SK-N-SH (cell line): Measurements from ENCODE around the gene THBD. TPM values are rescaled to one million over a fixed set of nuclear protein-coding genes. Genes with fewer than 3 reads are reported as not detected.

ENCODE experiments used
- CTCF ChIA-PET: fragments of 300-600, 350-600 bp; formaldehyde crosslinking; extraction: SDS; loops from one replicate; lab custom pipeline; 2021; lab: Yijun Ruan, JAX
- POLR2A ChIA-PET: fragments of 350-600 bp; sonication (Branson Sonifier 250); formaldehyde crosslinking; extraction: SDS; loops from one replicate; lab custom pipeline; 2020; ENCODE audit warnings: antibody characterized with exemption, inconsistent platforms; lab: Yijun Ruan, JAX
- DNase-seq: peaks from one replicate; pipeline ENCODE4 v3.0.0; 2012
- H2AFZ ChIP-seq: fragments of 200-600 bp; sonication (generic); 2 replicates; pipeline ENCODE4 v1.8.1; 2016; ENCODE audit warnings: antibody characterized with exemption, mild to moderate bottlenecking, low read depth
- H3F3A ChIP-seq: fragments of 200-600 bp; sonication (generic); replicated peaks from 2 replicates; pipeline ENCODE3; 2016; ENCODE audit warnings: antibody characterized with exemption, mild to moderate bottlenecking; ENCODE audit not compliant: insufficient read depth
- H3K27ac ChIP-seq, 2 experiments: fragments of 200-500 bp in 1 of 2; fragments of 200-600 bp in 1 of 2; sonication (Bioruptor generic) in 1 of 2; sonication (generic), shearing (Covaris generic) in 1 of 2; 2 replicates each; pipeline versions ENCODE4 v1.5.1 to v1.6.1; 2014 to 2016; ENCODE audit warnings: low read depth in 2 of 2, inconsistent platforms in 1 of 2, low read length in 1 of 2, mild to moderate bottlenecking in 1 of 2, mixed read lengths in 1 of 2
- H3K27me3 ChIP-seq: fragments of 200-600 bp; sonication (generic), shearing (Covaris generic); 2 replicates; pipeline ENCODE4 v1.6.1; 2016; ENCODE audit warnings: mixed run types; ENCODE audit not compliant: insufficient read depth
- H3K36me3 ChIP-seq, 2 experiments: fragments of 200-500 bp in 1 of 2; fragments of 200-600 bp in 1 of 2; sonication (Bioruptor generic) in 1 of 2; sonication (generic) in 1 of 2; replicated peaks in 1 of 2; 2 replicates each; pipeline versions ENCODE3 to v1.5.1; 2014 to 2016; ENCODE audit warnings: low read length in 1 of 2, mild to moderate bottlenecking in 1 of 2; ENCODE audit not compliant: insufficient read depth in 2 of 2, control insufficient read depth in 1 of 2
- H3K4me1 ChIP-seq, 2 experiments: fragments of 200-500 bp in 1 of 2; fragments of 200-600 bp in 1 of 2; sonication (Bioruptor generic) in 1 of 2; sonication (generic), shearing (Covaris generic) in 1 of 2; 2 replicates each; pipeline versions ENCODE4 v1.5.1 to v1.6.1; 2014 to 2016; ENCODE audit warnings: low read depth in 1 of 2, low read length in 1 of 2, mixed run types in 1 of 2; ENCODE audit not compliant: insufficient read depth in 2 of 2, control insufficient read depth in 1 of 2
- H3K4me2 ChIP-seq: fragments of 200-600 bp; sonication (generic), shearing (Covaris generic); 2 replicates; pipeline ENCODE4 v1.6.1; 2017; ENCODE audit warnings: mixed run types
- H3K4me3 ChIP-seq, 2 experiments: fragments of 200-500 bp in 1 of 2; fragments of 200-600 bp in 1 of 2; sonication (Bioruptor generic) in 1 of 2; sonication (generic), shearing (Covaris generic) in 1 of 2; 2 replicates each; pipeline versions ENCODE4 v1.5.1 to v1.8.1; 2014 to 2016; ENCODE audit warnings: low read depth in 2 of 2, inconsistent platforms in 1 of 2, low read length in 1 of 2, mild to moderate bottlenecking in 1 of 2, mixed read lengths in 1 of 2, moderate library complexity in 1 of 2
- H3K79me2 ChIP-seq: fragments of 200-600 bp; sonication (generic); 2 replicates; pipeline ENCODE4 v1.8.1; 2017; ENCODE audit warnings: mild to moderate bottlenecking; ENCODE audit not compliant: insufficient read depth
- H3K9ac ChIP-seq: fragments of 200-600 bp; sonication (generic); 2 replicates; pipeline ENCODE4 v1.6.1; 2017; ENCODE audit warnings: mixed run types
- H3K9me2 ChIP-seq: fragments of 200-600 bp; sonication (generic); 2 replicates; pipeline ENCODE4 v1.6.1; 2017; ENCODE audit warnings: mixed run types
- H3K9me3 ChIP-seq: fragments of 200-600 bp; sonication (generic); 2 replicates; pipeline ENCODE4 v1.6.1; 2017; ENCODE audit warnings: mixed run types, mild to moderate bottlenecking, moderate library complexity
- H4K20me1 ChIP-seq: fragments of 200-600 bp; sonication (generic); 2 replicates; pipeline ENCODE4 v1.6.1; 2017; ENCODE audit warnings: mild to moderate bottlenecking, mixed run types; ENCODE audit not compliant: insufficient read depth
- CHD2 ChIP-seq: fragments of 150-350 bp; IDR thresholded peaks from 2 replicates; pipeline ENCODE4 v1.6.1; 2018; ENCODE audit warnings: low read length; ENCODE audit not compliant: partially characterized antibody
- ELF1 ChIP-seq: IDR thresholded peaks from 2 replicates; pipeline ENCODE4 v1.4.0; 2012
- FOSL2 ChIP-seq: IDR thresholded peaks from 2 replicates; pipeline ENCODE4 v1.4.0; 2012; ENCODE audit warnings: low read depth, mild to moderate bottlenecking, moderate library complexity, borderline replicate concordance
- FOXJ3 ChIP-seq: sonication (generic); formaldehyde crosslinking; IDR thresholded peaks from 2 replicates; pipeline ENCODE4 v1.5.1; 2020; ENCODE audit warnings: mild to moderate bottlenecking, missing genetic modification reagents
- FOXM1 ChIP-seq: IDR thresholded peaks from 2 replicates; pipeline ENCODE4 v1.4.0; 2012; ENCODE audit warnings: low read depth, mild to moderate bottlenecking
- GATA2 ChIP-seq: sonication (generic); formaldehyde crosslinking; IDR thresholded peaks from 2 replicates; pipeline ENCODE4 v1.5.0; 2020; ENCODE audit warnings: mild to moderate bottlenecking, missing genetic modification reagents
- MEF2A ChIP-seq: IDR thresholded peaks from 2 replicates; pipeline ENCODE4 v1.4.0; 2012; ENCODE audit warnings: low read depth, borderline replicate concordance
- RCOR1 ChIP-seq: fragments of 150-350 bp; IDR thresholded peaks from 2 replicates; pipeline ENCODE4 v1.6.1; 2017; ENCODE audit warnings: antibody characterized with exemption, low read length
- RFX5 ChIP-seq: IDR thresholded peaks from 2 replicates; pipeline ENCODE4 v1.6.1; 2012; ENCODE audit warnings: mild to moderate bottlenecking, improper control_type of control experiment, low read length
- SIN3A ChIP-seq: IDR thresholded peaks from 2 replicates; pipeline ENCODE4 v1.6.1; 2012; ENCODE audit warnings: low read depth, mild to moderate bottlenecking, low read length, moderate library complexity, borderline replicate concordance
- SMC3 ChIP-seq: IDR thresholded peaks from 2 replicates; pipeline ENCODE4 v1.6.1; 2012; ENCODE audit warnings: low read depth, low read length, improper control_type of control experiment
- TAF1 ChIP-seq: IDR thresholded peaks from 2 replicates; pipeline ENCODE4 v1.6.1; 2012; ENCODE audit warnings: low read depth, mild to moderate bottlenecking, low read length, moderate library complexity, borderline replicate concordance
- USF1 ChIP-seq: IDR thresholded peaks from 2 replicates; pipeline ENCODE4 v1.4.0; 2012; ENCODE audit warnings: low read depth, borderline replicate concordance
- YY1 ChIP-seq: IDR thresholded peaks from 2 replicates; pipeline ENCODE4 v1.4.0; 2012; ENCODE audit warnings: low read depth, mild to moderate bottlenecking
- WGBS: methylation state at CpG from one replicate; pipeline ENCODE4 v1.1.6; 2017; ENCODE audit warnings: low lambda C conversion rate; 5-methylcytosine and 5-hydroxymethylcytosine counted together
- polyA plus RNA-seq, 3 experiments: library from polyadenylated mRNA; depleted of rRNA; stranded (reverse); fragments of >200 nt; gene quantifications; 2 replicates each; pipeline ENCODE4 v1.2.3, GENCODE V29; 2012
- TF ChIP-seq, protein P1 (sequence below): IDR thresholded peaks from 2 replicates; pipeline ENCODE4 v1.6.1; 2012; ENCODE audit warnings: mild to moderate bottlenecking, low read depth, low read length, moderate library complexity
- TF ChIP-seq, protein P2 (sequence below): fragments of 150-350 bp; IDR thresholded peaks from 2 replicates; pipeline ENCODE4 v1.6.1; 2017; ENCODE audit warnings: antibody characterized with exemption, low read length, low read depth, borderline replicate concordance
- TF ChIP-seq, protein P3 (sequence below): IDR thresholded peaks from 2 replicates; pipeline ENCODE4 v1.4.0; 2012; ENCODE audit warnings: low read depth
- TF ChIP-seq, protein P4 (sequence below): IDR thresholded peaks from 2 replicates; pipeline ENCODE4; 2012

Gene THBD
- polyA plus RNA-seq, 1 of the 3 experiments (the other 2 are of a cell fraction), result 0.33 TPM

DNA sequence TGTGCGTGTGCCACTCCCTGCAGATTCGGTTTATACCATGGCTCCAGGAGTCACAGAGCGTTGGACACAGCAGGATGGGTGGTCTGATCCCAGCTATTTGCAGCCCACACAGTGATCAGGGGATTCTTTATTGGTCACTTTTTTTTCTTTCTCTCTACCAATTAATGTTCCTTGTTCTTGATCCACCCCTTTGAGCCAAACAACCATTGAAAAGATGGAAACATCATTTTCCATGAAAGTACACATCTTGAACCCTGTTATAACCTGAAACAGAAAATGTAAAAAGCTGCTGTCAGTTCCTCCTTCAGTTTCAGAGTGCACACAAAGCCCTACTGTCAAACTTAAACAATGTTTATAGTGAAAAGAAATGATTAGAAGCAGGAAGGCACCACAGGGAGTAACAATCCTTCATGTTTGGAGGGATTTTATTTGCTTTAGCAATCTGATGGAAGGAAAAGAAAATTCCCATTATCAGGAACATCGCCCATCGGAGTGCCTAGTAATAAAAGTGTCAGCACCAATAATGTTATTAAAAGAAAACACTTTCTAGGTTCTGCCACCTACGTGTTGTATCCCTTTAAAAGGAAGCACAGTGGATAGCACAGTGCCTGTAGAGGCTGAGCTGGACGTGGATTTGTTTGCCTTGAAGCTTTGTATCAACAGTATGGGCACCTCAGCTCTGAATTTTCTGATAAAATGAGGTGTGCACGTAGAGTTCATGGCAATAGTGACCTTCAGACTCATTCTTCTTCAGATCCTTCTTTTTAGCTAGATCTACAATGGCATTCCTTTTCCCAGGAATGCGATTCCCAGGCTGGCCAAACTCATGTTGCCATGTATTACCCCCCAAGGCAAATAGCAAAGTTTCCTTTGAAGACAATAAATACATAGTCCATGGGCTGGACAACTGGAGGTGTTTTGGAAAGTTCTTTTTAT is 16.1 kb upstream of the THBD start (continued):
- TF ChIP-seq, protein P1, sequence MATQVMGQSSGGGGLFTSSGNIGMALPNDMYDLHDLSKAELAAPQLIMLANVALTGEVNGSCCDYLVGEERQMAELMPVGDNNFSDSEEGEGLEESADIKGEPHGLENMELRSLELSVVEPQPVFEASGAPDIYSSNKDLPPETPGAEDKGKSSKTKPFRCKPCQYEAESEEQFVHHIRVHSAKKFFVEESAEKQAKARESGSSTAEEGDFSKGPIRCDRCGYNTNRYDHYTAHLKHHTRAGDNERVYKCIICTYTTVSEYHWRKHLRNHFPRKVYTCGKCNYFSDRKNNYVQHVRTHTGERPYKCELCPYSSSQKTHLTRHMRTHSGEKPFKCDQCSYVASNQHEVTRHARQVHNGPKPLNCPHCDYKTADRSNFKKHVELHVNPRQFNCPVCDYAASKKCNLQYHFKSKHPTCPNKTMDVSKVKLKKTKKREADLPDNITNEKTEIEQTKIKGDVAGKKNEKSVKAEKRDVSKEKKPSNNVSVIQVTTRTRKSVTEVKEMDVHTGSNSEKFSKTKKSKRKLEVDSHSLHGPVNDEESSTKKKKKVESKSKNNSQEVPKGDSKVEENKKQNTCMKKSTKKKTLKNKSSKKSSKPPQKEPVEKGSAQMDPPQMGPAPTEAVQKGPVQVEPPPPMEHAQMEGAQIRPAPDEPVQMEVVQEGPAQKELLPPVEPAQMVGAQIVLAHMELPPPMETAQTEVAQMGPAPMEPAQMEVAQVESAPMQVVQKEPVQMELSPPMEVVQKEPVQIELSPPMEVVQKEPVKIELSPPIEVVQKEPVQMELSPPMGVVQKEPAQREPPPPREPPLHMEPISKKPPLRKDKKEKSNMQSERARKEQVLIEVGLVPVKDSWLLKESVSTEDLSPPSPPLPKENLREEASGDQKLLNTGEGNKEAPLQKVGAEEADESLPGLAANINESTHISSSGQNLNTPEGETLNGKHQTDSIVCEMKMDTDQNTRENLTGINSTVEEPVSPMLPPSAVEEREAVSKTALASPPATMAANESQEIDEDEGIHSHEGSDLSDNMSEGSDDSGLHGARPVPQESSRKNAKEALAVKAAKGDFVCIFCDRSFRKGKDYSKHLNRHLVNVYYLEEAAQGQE, result no peak
- no peak for TF ChIP-seq RFX5
- TF ChIP-seq YY1, result no peak
- TF ChIP-seq MEF2A, result no peak
- TF ChIP-seq, protein P2, sequence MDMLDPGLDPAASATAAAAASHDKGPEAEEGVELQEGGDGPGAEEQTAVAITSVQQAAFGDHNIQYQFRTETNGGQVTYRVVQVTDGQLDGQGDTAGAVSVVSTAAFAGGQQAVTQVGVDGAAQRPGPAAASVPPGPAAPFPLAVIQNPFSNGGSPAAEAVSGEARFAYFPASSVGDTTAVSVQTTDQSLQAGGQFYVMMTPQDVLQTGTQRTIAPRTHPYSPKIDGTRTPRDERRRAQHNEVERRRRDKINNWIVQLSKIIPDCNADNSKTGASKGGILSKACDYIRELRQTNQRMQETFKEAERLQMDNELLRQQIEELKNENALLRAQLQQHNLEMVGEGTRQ, result no peak
- TF ChIP-seq, protein P3, sequence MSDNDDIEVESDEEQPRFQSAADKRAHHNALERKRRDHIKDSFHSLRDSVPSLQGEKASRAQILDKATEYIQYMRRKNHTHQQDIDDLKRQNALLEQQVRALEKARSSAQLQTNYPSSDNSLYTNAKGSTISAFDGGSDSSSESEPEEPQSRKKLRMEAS, result no peak
- TF ChIP-seq, protein P4, sequence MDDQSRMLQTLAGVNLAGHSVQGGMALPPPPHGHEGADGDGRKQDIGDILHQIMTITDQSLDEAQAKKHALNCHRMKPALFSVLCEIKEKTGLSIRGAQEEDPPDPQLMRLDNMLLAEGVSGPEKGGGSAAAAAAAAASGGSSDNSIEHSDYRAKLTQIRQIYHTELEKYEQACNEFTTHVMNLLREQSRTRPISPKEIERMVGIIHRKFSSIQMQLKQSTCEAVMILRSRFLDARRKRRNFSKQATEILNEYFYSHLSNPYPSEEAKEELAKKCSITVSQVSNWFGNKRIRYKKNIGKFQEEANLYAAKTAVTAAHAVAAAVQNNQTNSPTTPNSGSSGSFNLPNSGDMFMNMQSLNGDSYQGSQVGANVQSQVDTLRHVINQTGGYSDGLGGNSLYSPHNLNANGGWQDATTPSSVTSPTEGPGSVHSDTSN, result no peak
- no peak for TF ChIP-seq CHD2
- TF ChIP-seq RCOR1, result no peak
- no peak for TF ChIP-seq SMC3

GRCh38 chr20:23063581-23063980 is 14.1 kb upstream of the THBD start:
- Histone ChIP-seq H3K4me3 (no peak overlapping the region), H3K9ac (no peak overlapping the region), H2AFZ (no peak overlapping the region), H3K4me2 (no peak overlapping the region), H3K79me2 (no peaks in the 10 kb centered on the region), H3K36me3 (no peaks in the 10 kb centered on the region), H3K9me2 (no peaks in the 10 kb centered on the region), H3K4me1 (no peaks in the 10 kb centered on the region), H3K27me3 (peaks cover 32% of the 10 kb centered on the region; the same call in 1 of the 2 replicates), H3F3A (no peaks in the 10 kb centered on the region), H4K20me1 (no peaks in the 10 kb centered on the region), H3K27ac (no peak overlapping the region), H3K9me3 (no peaks in the 10 kb centered on the region)
- 14% methylated on average over 2 of the region's 2 CpGs for WGBS
- DNase-seq, result no peak
- POLR2A ChIA-PET, result no interaction called here
- TF ChIP-seq, protein P2, result no peak
- TF ChIP-seq FOXJ3 (no peak), USF1 (no peak), RCOR1 (no peak), TAF1 (no peak), MEF2A (no peak), YY1 (no peak), FOSL2 (no peak), ELF1 (no peak), SIN3A (no peak), GATA2 (CRISPR knock-in tag) (no peak), CHD2 (no peak), RFX5 (no peak), FOXM1 (no peak)
- CTCF ChIA-PET, result no interaction called here
